HT-29 (cell line): Measurements from ENCODE around the gene PTGES. TPM values are rescaled to one million over a fixed set of nuclear protein-coding genes. Genes with fewer than 3 reads are reported as not detected.
A peak's percentile ranks its signal among the peaks of the same experiment; 100 is the strongest.

ENCODE experiments used
- DNase-seq: peaks from one replicate; pipeline ENCODE4 v3.0.0-alpha.2; 2015; ENCODE audit warnings: low spot score
- total RNA-seq: library from RNA; depleted of rRNA; stranded (reverse); fragments of >200 nt; shearing (Covaris generic); gene quantifications from 2 replicates; pipeline ENCODE4 v1.2.3, GENCODE V29; 2014

Gene PTGES
- total RNA-seq, 1 experiment from 2014 or later = 0.41 TPM

DNA sequence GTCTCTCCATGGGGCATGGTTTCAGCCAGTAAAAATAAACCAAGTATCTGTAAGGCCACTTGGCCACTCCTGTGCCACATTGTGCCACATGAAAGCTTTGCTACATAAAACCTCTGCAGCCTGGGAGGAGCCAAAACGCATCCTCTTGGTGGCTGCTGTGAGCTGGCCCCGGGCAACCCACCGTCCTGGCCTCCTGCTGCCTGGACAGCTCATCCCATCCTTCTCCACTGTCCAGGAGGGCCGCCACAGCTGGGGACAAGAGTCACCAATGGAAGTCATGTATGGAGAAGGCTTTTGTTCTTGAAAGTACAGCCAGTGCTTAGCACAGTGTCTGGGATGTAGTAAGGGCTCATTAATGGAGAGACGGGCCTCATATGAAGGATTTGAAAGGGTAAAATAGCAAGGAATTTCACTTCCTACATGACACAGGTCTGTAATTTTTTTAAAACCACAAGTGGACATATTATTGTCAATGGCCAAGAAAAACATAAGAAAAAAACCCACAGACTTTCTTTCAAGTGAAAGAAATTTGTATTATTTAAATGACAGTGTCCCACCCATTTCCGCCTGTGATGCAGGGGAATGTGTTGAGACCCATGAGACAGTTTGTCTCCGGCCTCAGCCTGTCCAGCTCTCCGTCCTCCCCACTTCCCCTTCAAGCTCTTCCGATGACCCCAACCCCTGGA lies 6.6 kb downstream of the PTGES start:
- DNase-seq = no peak

DNA sequence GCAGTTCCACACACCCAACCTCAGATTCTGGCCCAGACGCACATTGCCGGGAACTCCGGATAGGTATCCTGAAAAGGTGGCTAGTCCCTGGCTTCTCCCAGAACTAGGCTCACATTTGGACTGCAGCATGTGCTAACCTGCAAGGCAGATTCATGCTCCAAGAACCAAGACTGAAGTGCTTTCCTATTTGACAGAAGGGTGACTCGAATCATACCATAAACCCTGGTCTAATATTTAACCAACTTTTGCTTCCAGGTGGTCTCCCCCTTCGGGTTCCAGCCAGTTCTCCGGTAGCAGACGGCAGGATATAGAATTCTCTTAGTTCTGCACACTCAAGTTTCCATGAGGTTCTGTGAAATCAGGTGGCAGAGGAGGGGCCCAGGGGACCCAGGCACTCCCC lies 7.6 kb downstream of the PTGES start:
- no peak for DNase-seq

GRCh38 chr9:129740666-129741464 lies 12.0 kb downstream of the PTGES start:
- DNase-seq = no peak

DNA sequence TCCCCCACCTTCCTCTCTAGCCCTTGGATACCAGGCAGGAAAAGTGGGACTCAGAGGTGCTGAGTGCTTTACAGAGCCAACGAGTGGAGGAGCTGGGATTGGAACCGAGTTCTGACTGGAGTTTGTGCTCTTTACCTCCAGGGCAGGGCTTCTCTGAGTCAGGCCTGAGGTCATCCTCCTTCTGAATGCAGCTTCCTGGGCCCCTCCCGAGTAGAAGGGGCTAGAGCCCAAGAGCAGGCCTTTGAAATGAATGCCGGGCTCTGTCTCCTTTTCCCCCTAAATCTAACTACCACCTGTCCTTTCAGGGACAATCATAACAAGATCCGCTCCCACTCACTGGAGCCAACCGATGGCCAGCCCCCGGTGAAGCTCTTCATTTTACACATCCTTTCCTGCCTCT lies 12.7 kb downstream of the PTGES start:
- no peak for DNase-seq

GRCh38 chr9:129739432-129739831 lies 13.4 kb downstream of the PTGES start:
- DNase-seq = no peak

GRCh38 chr9:129737479-129738274 lies 15.2 kb downstream of the PTGES start:
- peak; percentile 81 for DNase-seq

GRCh38 chr9:129736334-129736733 lies 16.5 kb downstream of the PTGES start:
- DNase-seq = no peak

- no peak for DNase-seq
These were observed 17.3 kb downstream of the PTGES start for GRCh38 chr9:129735546-129735945.

DNA sequence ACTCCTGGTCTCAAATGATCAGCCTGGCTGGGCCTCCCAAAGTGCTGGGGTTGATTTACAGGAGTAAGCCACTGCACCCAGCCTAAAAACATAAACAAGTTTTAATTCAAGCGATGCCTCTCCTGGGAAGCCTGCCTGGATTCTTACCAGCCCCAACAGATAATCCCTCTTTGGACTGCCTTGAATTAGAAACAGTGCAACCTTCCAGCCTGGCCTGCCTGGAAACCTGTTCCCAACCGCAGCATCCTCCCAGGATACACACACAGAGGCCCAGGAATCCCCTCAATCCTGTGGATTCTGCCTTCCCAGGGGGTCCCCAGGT lies 19.2 kb downstream of the PTGES start:
- no peak for DNase-seq

DNA sequence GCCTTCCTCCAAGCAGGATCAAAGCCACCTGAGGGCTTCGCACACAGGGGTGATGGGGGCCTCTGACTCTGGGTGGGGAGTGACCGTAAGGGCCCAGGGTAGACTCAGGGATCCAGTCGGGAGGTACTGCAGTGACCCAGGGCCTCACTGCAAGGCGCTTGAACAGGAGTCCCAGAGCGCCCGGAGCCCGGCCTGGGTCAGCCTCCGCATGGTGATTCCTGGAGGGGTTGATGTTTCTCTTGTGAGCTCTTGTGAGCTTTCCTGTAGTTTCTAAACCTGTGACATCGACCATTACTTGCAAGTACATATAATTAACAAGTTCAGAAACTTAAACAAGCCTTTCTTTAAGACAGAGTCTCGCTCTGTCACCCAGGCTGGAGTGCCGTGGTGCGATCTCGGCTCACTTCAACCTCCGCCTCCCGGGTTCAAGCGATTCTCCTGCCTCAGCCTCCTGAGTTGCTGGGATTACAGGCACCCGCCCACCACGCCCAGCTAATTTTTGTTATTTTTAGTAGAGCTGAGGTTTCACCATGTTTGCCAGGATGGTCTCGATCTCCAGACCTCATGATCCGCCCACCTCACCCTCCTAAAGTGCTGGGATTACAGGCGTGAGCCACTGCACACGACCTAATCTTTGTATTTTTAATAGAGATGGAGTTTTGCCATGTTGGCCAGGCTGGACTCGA lies 19.8 kb downstream of the PTGES start:
- no peak for DNase-seq

DNA sequence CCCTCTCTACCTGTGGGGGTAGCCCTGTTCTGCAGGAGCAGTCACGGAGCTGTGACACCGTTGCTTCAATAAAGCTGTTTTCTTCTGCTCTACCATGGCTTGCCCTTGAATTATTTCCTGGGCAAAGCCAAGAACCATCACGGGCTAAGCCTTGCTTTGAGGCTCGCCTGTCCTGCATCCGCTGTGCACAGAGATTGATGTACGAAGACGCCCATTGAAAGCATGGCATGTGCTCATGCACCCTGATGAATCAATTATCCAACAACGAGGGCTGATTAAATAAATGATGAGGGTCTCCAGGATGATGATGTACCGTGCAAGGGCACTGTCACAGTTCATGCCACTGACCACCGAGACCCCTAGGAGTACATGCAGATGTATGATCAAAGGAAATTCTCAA lies 20.7 kb downstream of the PTGES start:
- DNase-seq = no peak

GRCh38 chr9:129731477-129732085 lies 21.3 kb downstream of the PTGES start:
- no peak for DNase-seq

DNA sequence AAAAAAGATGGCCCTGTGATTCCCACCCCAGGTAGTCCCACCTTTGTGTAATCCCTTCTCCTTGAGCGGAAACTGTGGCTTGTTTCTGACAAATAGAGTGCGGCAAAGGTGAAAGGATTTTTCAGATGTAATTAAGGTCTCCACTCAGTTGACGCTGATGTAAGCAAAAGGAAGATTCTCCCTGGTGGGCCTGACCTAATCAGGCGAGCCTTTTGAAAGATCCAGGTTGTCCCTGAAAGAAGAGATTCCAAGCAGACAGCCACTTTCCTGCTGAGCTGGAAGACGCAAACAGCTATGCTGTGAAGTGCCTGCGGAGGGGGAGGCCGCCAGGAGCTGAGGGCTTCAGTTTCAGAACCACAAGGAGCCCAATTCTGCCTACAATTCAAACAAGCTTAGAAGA lies 24.1 kb downstream of the PTGES start:
- no peak for DNase-seq

- DNase-seq = peak; percentile 66
These were observed 26.3 kb downstream of the PTGES start for GRCh38 chr9:129726322-129727160.

DNA sequence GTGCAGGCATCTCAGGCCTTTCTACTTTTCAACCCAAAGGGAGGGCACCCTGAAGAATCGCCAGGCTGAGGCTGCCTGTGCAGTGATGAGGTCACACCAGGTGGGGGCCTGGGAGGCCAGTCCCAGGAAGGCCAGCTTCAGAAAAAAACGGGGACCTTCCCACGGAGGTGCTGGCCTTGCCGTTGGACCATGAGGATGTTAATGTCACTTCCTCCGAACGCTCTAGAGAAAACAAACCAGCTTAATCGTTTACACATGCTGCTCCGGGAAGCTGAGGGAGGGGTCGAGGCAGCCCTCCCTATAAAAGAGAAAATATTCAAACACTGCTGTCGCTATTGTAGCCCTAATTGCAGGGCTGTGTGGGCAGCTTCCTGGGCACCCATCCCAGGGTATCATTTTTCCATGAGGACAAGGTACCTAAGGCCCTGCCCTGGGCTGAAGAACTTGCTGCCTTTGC lies 27.0 kb downstream of the PTGES start:
- DNase-seq = no peak

- DNase-seq = no peak
These were observed 28.2 kb downstream of the PTGES start for GRCh38 chr9:129724456-129725190.

GRCh38 chr9:129722913-129723312 lies 29.9 kb downstream of the PTGES start:
- DNase-seq = no peak

GRCh38 chr9:129720865-129721545 lies 31.8 kb downstream of the PTGES start:
- DNase-seq = peak; percentile 20
